HG03575 (cell line): ENCODE results near the gene LAMC2.
"Not testable (repeated sequence)": the region's sequence is repeated elsewhere in the genome, so short reads cannot be mapped to it uniquely, and the experiment has no call there.

ENCODE experiments used
- ATAC-seq: cut with Tn5 transposase; IDR thresholded peaks from one replicate; pipeline ENCODE4 v1.9.1; 2021; ENCODE audit not compliant: unreplicated experiment, insufficient number of reproducible peaks, low FRiP score; ENCODE audit errors: extremely low read depth

LAMC2 gene

GRCh38 chr1:183185941-183186490 lies at the start of gene LAMC2:
Gene LAMC2, plus strand, starts transcription at chr1:183186264. Its CDS starts 89 bp downstream, at chr1:183186353.
- ATAC-seq: no peak

GRCh38 chr1:183137782-183138181 lies 48.3 kb upstream of the LAMC2 start:
- no peak for ATAC-seq

GRCh38 chr1:183138301-183138700 lies 47.8 kb upstream of the LAMC2 start:
- no peak for ATAC-seq

- no peak for ATAC-seq
Observed at GRCh38 chr1:183139281-183139942, 46.7 kb upstream of the LAMC2 start.

GRCh38 chr1:183140633-183141032 lies 45.4 kb upstream of the LAMC2 start:
- ATAC-seq: no peak

- ATAC-seq: no peak
Observed at GRCh38 chr1:183142171-183142570, 43.9 kb upstream of the LAMC2 start.

GRCh38 chr1:183143576-183144315 lies 42.3 kb upstream of the LAMC2 start:
- no peak for ATAC-seq

GRCh38 chr1:183144752-183145151 lies 41.3 kb upstream of the LAMC2 start:
- no peak for ATAC-seq

GRCh38 chr1:183147735-183148134 lies 38.3 kb upstream of the LAMC2 start:
- ATAC-seq: no peak

- no peak for ATAC-seq
Observed at GRCh38 chr1:183148599-183148998, 37.5 kb upstream of the LAMC2 start.

GRCh38 chr1:183149273-183149672 lies 36.8 kb upstream of the LAMC2 start:
- ATAC-seq: no peak

- not testable (repeated sequence) for ATAC-seq
Observed at GRCh38 chr1:183150032-183150431, 36.0 kb upstream of the LAMC2 start.

- no peak for ATAC-seq
Observed at GRCh38 chr1:183150445-183150844, 35.6 kb upstream of the LAMC2 start.

- no peak for ATAC-seq
Observed at GRCh38 chr1:183152180-183152579, 33.9 kb upstream of the LAMC2 start.

- no peak for ATAC-seq
Observed at GRCh38 chr1:183155939-183156338, 30.1 kb upstream of the LAMC2 start.

GRCh38 chr1:183159960-183160359 lies 26.1 kb upstream of the LAMC2 start:
- no peak for ATAC-seq

GRCh38 chr1:183161391-183161790 lies 24.7 kb upstream of the LAMC2 start:
- ATAC-seq: no peak

- no peak for ATAC-seq
Observed at GRCh38 chr1:183163316-183163715, 22.7 kb upstream of the LAMC2 start.

GRCh38 chr1:183164340-183164739 lies 21.7 kb upstream of the LAMC2 start:
- no peak for ATAC-seq

GRCh38 chr1:183164963-183165362 lies 21.1 kb upstream of the LAMC2 start:
- ATAC-seq: no peak
